ENCODE data around the gene TAB2.

GRCh38 chr6:149443411-149444181 lies 126.1 kb downstream of the TAB2 start:
- TF ChIP-seq CTCF (conservative IDR thresholded peaks at IDR 0.05), result no peak
- no peak for TF ChIP-seq EZH2 (IDR thresholded peaks at IDR 0.05; ENCODE audit: low read depth)

All from PC-9 (cell line).